NCI-H1694 treated with DMSO at 0.1 percent for 48 hours (cell line): ENCODE results near the gene SLC22A2.
"Not testable (repeated sequence)": the region's sequence is repeated elsewhere in the genome, so short reads cannot be mapped to it uniquely, and the experiment has no call there.

Experiments
- DNase-seq: peaks from one replicate; lab custom pipeline; 2025; lab: John Stamatoyannopoulos, UW

The SLC22A2 gene

DNA sequence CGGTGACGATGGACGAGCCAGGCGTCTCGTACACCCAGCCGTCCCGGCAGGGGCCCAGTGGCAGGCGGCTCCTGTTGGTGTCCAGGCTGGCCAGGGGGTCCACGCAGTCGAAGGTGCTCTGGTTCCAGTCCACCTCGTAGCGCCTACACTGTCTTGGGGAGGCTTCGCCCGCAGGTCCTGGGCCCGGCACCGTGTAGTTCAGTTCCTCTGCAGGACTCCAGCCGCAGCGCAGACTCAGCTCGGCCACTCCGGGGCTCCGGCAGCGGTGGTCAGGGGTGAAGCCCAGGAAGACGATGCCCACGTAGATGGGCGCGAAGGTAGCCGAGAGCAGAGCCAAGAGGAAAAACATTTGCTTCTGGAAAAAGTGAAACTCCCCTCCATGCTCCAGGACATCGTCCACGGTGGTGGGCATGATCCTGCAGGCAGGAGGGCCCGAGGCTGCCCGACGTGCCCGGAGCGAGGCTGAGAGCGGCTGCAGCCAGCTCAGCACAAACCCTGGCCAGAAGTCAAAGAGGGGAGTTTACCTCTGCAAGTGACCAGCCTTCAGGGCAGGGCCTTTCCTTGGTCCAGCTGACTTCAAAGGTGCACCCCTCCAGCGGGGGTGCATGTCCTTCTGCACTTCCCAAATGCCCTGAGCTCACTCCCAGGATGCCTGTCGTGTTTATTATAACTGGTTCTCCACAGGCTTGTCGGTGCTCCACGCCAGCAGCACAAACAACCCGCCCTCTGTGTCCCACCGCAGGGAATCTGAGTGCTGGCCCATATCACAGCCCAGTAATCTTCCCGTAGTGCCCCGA is at the start of gene SLC22A2:
Gene SLC22A2, minus strand, starts transcription at position 476 of the 797 bp plus-strand sequence. Its CDS starts 64 bp downstream, at position 412.
- no peak for DNase-seq

DNA sequence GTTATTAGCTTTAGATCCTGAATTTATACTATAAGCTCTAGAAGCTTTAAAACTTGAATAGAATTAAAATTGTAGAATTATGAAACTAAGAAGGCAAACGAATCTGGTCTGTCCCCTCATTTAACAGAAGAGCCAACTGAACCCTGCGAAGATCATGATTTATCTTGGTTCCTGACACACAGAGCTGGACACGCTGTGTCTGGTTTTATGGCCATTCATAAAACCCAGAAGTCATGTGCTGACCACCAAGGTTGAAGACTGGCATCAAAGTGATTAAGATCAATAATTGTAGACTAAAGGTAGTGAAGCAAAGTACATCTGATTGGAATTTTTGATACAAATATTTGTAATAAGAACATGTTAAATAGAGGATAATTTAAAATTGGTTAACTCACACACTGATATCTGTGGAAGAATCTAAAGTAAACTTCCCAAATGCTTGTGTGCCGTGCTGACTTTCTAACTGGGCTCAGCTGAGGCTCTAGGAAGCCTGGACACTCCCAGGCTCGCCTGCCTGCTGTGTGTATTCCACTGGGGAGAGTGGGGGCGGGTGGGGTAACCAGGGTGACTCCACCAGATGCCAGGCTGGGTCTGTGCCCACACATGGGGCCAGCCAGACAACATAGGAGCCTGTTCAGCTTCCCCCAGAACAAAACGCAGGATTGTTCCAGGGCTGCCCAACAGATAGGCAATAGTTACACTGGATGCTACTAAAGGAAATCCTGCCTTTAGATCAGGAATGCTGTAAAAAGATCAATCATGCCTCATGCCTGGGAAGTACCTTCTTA is 47.5 kb upstream of the SLC22A2 start:
- no peak for DNase-seq

DNA sequence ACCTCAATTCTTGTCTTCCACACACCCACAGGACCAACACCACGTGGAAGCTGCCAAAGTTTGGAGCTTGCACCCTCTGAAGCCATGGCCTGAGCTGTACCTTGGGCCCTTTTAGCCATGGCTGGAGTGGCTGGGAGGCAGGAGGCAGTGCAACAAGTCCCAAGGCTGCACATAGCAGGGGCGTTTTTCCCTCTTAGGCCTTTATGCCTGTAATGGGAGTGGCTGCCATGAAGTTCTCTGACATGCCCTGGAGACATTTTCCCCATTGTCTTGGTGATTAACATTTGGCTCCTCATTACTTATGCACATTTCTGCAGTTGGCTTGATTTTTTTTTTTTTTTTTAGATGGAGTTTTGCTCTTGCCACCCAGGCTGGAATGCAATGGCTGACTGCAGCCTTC is 45.2 kb upstream of the SLC22A2 start:
- no peak for DNase-seq

DNA sequence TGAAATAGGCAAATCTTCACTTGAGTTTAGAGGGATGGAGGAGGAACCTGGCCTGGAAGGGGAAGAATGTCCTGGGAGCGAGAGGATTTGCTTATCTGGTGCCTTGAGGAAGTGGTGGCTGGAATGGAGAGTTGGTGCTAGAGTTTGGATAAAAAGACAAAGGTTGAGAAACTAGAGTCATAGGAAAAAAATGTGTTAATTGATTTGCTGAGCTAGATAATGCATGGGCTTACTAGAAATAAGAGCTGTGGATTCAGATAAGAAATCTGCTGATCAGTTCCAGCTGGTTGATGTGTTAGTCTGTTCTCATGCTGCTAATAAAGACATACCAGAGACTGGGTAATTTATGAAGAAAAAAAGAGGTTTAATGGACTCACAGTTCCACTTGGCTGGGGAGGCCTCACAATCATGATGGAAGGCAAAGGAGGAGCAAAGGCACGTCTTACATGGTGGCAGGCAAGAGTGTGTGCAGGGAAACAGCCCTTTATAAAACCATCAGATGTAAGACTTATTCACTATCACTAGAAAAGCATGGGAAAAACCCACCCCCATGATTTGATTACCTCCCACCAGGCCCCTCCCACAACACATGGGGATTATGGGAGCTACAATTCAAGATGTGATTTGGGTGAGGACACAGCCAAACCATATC is 43.9 kb upstream of the SLC22A2 start:
- not testable (repeated sequence) for DNase-seq

DNA sequence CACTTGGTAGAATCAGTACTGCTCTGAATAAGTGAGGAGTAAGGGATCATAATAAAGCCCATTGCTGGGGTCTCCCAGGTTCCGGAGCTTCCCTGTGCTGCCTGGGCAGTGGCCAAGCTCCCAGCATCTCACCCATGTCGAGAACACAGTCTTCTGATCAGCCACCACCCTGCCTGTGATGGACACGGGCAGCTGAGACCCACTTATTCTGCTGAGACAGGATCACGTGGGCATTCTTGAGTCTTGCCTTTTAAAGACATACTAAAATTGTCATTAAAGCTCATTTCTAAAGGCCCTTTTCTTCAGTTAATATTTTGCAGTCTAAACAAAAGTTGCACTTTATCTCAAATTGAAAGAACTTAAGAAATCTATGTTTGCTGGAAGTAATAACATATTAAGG is 42.7 kb upstream of the SLC22A2 start:
- no peak for DNase-seq

DNA sequence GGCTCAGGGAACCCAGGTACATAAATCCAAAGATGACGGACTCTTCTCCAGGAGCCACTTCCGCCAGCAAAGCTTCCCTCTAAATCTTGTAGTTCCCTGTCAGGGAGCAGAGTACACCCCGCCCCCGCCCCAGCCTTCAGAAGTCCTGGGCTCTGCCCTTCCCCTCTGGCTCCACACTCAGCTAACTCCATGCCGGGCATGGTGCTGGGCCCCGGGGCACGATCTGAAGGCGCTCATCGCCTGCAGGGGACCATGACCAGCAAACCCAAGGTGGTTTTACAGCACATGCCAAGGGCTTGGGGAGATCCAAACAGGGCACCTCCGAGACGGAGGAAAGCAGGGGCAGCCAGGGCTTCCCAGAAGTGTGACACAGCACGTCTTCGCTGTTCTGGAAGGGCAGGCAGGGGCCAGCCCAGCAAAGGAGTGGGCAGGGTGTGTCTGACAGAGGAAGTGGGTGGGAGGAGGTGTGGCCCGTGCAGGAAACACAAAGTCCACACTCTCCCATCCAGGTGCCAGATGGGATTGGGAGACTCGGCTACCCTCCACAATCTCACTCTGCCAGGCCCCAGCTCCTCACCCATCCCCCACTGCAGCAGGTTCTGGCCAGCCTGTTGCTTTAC is 41.6 kb upstream of the SLC22A2 start:
- no peak for DNase-seq

DNA sequence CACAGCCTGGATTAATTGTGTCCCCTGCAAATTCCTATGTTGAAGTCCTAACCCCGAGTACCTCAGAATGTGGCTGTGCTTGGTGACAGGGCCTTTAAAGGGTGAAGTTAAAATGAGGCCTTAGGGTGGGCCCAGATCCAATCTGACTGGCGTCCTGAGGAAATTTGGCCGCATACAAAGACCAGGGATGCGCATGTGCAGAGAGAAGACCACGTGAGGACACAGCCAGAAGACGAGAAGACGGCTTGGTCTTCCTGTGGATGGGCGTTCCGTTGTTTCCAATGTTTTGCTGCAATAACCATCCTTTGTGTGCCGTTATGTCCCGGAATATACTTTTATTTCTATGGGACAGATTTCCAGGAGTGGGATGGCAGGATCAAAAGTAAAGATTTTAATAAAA is 40.9 kb upstream of the SLC22A2 start:
- DNase-seq = no peak

DNA sequence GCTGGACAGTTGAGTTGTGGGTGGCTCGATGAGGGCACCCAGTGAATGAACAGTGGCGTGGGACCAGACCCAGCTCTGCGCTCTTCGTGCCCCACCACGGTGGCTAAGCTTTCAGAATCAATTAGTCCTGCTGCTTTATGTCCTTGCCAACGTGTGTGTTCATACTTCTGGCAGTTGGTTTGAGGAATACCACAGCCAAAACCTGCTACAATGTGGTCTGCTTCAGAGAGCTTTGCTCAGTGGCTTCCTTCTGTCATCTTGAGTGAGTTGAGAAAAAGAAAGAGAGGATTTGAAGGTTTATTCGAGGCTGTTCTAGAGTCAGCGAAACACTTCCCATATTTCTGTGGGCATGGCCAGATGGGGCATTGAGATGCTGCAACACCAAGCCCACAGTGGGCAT is 39.5 kb upstream of the SLC22A2 start:
- no peak for DNase-seq

DNA sequence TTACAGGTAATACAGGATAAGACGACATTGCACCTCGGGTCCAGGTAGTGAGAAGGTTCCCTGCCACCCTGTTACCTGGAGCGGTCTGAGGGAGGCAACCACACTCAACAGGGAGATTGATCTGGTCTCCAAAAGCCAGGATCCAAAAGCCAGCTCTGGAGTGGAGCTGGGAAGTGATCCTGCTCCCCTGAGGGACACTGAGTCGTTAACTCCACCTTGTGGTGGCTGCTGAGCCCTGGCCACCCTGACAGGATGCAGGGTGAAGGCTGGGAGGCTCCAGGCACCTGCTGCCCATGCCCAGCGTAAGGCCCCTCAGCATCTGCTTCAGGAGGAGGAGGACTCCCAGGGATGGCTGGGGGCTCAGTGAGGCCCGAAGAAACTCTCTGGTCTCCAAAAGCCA is 38.7 kb upstream of the SLC22A2 start:
- DNase-seq = no peak

DNA sequence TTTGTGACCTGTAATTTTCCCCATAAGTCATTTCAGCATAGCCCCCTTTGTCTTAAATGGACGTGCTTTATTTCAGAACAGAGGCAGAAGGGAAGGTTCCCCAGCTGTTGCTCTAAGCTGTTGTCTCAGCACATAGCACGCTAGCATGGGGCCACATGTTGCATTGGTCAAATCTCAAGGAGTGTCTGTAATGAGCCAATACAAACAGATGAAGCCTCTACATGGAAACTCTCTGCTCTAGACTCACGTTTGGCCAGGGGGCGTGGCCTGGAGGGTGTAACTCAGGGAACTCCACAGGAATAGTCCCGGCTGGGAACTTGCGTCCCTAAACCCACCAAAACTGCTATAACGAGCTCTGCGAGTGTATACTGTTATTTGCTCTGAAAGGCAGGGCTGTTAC is 35.2 kb upstream of the SLC22A2 start:
- DNase-seq = no peak

DNA sequence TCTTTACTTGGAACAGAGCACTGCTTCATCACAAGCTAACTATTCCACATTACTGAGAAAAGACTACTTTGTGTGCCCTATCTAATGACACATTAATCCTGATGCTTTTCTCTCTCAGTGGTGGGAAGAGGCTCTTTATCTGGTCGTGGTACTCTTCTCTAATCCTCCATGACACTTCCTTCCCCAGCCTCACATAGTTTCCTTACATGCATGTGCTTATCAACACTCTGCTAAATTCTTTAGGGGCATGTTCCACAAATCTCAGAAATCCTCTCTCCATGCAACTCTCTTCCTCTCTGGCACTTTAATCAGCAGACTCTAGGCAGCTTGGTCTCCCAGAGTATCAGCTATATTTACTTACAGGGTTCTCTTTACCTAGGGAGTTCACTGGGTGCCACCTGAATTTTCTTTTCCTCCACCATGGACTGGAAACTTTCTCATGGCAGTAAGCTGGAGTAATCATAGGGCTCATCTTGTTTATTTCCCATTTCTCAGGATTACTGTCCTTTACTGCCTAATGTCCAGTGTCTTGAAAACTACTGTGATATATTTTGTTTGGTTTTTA is 27.0 kb upstream of the SLC22A2 start:
- DNase-seq = no peak

DNA sequence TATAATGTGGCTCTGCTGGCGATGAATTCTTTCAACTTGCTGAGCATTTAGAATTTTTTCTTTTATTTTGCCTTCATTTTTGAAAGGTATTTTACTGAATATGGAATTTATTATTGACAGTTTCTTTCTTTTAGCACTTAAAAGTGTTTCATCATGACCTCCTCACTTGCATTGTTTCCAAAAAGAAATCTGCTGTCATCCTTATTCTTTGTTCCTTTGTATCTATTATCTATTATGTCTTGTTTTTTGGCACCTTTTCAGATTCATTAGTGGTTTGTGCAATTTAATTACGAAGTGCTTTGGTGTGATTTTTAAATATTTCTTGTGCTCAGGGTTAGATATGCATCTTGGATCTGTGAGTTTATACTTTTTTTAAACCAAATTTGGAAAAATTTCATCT is 26.0 kb upstream of the SLC22A2 start:
- no peak for DNase-seq

DNA sequence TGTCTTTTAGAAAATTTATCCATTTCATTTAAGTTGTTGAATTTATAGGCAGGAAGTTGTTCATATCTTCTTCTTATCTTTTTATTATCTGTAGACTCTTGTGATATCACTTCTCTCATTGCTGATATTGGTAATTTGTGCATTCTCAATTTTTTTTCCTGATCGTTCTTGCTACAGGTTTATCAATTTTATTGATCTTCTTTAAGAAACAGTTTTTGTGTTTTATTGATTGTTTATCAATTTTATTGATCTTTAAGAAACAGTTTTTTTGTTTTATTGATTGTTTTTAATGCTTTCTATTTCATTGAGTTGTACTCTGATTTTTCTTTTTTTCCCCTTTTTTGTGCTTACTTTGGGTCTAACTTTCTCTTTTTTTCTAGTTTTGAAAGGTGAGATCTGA is 23.8 kb upstream of the SLC22A2 start:
- DNase-seq = no peak

DNA sequence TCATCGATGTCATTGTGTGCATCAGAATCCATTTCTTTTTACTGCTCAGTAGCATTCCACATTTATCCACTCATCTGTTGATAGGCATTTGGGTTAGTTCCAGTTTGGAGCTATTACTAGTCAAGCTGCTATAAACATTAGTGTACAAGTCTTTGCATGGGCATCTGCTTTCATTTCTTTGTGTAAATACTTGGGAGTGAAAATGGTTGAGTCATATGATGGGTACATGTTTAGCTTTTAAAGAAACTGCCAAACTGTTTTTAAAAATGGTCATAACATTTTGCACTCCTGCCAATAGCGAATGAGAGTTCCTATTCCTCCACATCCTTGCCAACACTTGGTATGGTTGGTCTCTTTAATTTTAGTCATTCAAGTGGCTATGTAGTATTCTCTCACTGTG is 21.2 kb upstream of the SLC22A2 start:
- no peak for DNase-seq

DNA sequence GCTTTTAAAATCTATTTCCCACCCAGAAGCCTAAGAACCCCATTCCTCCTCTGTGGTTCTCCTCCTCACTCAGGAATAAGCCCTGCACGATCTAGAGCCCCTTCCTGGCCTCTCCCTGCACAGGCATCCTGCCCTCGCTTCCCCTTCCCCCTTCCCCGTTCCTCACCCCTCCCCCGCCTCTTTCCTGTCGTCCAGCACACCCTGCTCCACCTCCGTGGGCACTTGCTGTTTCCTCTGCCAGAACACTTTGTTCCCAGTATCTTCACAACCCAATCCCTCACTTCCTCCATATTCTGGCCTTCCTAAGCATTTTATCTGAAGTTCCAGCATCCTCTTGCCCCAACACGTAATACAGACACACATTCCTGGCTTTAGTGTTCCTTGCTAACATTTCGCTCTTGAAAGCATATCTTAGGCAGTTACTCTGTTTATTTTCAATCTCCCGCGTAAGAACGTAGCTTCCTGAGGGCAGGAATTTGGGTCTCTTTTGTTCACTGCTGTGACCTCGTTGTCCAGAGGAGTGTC is 20.2 kb upstream of the SLC22A2 start:
- no peak for DNase-seq

DNA sequence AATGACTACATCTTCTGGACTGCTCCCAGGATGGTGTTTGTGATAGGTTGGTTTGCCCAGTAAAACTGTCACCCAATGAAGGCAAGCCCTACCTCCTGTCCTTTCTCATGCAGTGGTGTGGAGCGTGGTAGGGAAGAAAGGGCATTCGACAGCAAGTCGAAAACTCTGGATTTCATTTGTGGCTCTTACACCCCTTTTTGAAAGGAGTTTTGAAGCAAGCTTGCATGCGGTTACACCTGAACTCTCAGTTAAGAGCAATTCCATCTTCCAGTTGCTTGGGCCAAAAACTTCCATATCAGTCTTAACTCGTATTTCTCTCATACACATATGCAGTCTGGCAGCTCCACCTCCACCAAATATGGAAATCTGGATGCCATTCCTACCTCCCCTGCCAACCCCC is 19.7 kb upstream of the SLC22A2 start:
- no peak for DNase-seq

DNA sequence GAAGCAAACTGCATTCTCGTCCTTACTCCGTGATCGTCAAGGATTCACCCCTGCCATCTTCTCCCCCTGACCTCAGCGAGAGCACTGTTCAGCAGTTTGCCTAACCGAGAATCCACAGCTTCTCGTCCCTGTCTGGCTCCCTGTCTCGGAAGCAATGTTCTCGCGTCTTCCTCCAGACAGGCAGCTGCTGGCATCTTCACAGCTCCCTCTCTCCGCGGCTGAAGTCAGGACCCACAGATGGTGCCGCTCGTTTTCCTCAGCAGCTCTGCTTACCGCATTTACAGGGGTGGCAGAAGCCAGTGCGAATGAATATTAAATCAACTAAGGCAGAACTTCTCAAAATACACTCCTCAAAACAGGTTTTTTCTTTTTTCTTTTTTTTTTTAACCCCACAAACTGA is 18.9 kb upstream of the SLC22A2 start:
- DNase-seq = no peak

DNA sequence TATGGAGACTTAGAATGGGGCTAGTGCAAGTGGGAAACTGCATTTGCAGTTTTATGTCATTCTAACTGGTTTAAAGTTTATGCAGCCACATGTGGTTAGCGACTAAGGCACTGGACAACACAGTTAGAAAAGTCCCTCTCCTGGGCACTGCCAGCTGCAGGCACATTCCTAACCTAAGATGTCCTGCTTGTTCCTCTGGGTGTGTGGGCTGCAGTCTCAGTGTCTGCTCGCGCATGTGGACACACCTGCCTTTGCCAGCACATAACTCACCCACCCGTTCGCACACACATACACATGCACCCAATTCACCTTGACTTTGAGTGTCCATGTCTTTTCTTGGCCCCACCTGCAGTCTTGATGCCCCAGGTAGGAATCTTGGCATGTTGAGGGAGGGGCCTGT is 18.5 kb upstream of the SLC22A2 start:
- no peak for DNase-seq

DNA sequence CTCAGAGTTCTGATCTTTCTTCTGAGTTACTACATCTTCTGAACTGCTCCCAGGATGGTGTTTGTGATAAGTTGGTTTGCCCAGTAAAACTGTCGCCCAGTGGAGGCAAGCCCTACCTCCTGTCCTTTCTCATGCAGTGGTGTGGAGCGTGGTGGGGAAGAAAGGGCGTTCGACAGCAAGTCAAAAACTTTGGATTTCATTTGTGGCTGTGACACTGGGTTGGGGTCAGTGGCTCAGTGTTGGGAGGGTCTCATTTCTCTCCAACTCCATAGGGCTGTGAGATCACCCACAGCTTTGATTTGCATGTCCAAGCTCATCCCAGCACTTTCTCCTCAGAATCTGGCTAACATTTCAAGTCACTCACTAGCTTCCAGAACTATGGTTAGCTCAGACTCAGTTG is 17.5 kb upstream of the SLC22A2 start:
- DNase-seq = no peak

DNA sequence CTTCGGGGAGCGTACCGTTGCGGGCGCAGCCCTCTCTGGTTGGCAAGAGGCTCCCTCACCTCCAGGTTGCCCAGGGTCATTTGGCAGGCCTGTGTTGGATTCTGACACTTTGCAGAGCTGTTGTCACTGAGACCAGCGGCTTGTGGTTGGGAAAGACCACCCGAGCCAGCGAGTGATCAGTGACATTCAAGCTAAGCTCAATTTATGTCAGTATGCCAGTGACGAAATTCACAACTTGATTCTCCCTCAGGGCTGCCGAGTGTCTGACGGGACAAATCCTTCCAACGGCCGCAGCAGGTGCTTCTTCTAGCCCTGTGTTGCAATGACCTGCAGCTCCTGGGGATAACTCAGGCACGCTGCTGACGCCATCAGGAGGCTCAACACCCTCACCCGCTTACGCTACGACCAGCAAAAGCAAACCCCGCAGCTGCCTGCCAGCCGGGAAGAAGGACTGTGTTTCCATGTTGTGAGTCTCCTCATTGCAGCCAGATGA is 16.9 kb upstream of the SLC22A2 start:
- no peak for DNase-seq

DNA sequence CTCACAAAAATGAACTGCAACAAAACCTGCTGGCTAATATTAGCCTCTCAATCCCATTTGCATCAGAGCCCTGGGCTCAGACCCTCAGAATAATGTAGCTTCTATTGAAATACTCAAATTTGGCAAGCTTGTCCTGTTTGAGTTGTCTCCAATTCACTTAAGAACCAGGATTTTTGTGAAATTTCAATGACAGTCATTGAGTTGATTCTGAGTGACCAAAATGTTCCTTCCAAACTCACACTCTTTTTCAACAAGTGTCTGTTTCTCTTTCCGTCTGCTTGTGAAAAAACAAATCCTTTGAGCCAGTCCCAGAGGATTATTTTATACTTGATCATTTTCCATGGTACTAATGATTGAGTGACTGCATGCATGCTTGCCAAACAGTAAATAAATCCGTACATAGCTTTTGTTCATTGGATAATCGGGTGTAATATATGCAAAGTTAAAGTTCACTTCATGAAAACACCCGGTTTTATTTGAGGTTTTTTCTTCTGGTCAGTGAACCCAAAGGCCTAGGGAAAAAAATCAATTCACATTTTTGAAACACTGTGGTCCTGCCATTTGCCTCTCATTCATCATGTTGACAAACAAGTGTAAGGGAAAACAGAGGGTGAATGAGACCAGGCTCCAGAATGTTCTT is 16.4 kb upstream of the SLC22A2 start:
- no peak for DNase-seq
